Measurements from ENCODE around the gene TGM2.

TGM2 gene

GRCh38 chr20:38144974-38145728 lies 19.9 kb downstream of the TGM2 start:
- no peak for DNase-seq (ENCODE audit: low spot score)

DNA sequence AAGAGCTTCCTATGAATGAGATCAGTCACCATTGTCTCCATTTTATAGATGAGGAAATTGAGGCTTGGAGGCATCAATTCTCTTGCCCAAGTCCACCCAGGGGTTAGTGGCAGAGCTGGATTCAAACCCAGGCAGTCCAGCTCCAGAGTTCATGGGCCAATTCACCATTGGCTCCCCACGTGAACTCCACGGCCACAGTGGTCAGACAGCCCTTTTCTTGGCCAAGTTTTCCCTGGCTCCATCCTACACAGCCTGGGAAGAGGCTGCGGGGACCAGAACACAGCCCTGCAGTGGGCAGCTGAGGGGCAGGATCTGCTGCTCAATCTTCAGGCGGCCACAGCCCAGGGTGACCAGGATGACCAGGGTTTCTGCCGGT lies 20.5 kb downstream of the TGM2 start:
- DNase-seq (ENCODE audit: low spot score): no peak

DNA sequence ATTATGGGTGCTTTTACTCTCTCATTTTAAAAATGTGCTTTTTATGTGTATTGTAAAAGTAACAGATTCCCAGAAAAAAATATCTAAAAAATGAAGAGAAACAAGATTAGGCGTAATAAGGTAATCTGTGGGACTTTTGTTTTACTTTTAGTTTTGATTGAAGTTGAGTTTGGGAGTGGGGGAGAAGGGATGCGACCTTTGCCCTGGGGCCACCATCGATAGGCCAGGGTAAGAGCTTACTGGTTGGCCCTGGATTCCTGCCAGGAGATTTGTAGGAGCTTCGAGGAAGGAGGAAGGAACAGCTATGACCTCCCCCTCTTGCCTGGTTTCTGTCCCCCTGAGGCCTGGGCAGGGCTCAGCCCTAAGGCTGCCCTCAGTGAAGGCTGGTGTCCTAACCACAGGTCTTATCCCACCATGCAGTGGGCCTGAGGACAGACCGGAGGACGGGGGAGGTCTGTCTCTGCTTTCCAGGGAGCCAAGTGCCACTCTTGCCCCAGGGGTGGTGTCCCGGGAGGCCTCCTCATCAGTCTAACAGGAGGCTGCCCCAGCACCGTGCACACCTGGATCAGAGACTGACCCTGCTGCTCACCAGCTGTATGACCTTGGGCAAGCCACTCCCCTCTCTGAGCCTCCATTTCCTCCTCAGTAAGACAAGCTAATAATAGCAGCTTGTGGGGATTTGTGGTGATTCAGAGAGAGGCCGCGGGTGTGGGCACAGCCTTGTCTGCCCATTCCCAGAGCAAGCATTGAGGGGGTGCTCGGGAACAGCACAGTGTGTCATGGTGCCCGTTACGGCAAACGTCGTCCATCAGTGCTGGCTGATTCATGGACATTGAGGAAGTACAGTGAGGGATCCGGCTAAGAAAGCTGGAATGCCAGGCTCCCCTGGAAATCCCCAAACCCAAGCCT lies 21.2 kb downstream of the TGM2 start:
- no peak for DNase-seq (ENCODE audit: low spot score)

GRCh38 chr20:38143238-38143645 lies 21.8 kb downstream of the TGM2 start:
- DNase-seq (ENCODE audit: low spot score): no peak

- DNase-seq (ENCODE audit: low spot score): no peak
Observed at GRCh38 chr20:38141889-38142494, 23.1 kb downstream of the TGM2 start.

DNA sequence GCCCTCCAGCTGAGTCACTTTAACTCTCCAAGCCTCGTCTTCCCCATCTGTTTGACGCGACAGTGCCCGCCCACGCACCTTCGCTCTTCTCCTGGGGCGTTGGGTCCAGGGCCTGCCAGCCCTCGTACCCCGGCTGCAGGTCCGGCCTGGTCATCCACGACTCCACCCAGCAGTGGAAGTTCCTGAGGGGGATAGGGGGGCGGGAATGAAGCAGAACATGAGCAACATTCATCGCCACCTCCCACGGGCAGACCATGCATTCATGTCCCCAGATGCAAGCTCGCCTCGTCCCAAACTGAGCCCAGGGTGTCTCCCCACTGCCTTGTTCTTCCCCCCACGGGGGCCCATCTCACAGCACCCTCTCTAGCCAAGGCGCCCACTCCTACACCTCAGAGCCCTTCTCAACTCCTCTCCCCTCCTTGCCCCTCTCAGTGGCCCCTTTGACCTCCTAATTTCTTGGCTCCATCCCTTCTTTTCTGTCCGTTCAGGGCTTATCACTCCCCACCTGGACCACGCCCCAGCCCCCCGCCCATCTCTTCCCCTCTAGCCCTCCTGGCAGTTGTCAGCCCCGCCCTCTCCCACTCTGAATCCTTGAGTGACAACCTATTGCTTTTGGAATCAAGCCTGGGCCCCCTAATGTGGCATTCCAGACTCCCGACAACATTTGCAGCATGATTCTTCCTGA lies 23.7 kb downstream of the TGM2 start:
- DNase-seq (ENCODE audit: low spot score): no peak

DNA sequence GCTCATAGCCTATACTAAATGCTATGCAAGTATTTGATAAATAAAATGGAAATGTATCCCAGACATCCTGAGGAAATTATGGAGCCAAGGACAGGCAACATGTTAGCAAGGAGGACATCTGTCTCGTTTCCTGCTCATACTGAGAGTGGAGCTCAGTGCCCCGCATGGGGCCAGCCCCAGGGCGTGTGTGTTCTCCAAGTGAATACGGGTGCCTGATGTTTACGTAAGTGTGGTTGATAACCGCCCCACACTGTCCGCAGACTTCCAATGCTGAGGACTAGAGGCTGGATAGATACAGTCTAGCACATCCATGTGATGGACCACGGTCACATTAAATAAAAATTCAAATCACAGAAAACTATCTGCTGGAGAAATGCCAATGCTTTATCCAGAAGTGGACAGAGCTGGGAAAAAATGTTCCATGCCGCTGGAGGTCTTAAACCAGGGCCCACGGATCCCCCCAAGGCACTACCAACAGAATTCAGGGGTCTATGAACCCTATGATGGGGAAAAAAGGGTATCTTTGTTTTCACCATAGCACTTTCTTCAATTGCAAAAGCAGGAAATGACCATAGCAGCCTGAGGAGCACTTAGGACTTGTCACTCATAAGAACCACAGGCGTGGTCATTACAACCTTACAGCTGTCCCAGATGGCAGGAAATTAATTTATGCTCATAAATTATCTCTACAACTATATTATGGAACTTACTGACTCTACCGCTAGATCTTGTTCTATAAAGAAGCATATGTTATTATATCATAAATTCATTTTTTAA lies 24.9 kb downstream of the TGM2 start:
- DNase-seq (ENCODE audit: low spot score): no peak

GRCh38 chr20:38139156-38139912 lies 25.7 kb downstream of the TGM2 start:
- DNase-seq (ENCODE audit: low spot score): no peak

DNA sequence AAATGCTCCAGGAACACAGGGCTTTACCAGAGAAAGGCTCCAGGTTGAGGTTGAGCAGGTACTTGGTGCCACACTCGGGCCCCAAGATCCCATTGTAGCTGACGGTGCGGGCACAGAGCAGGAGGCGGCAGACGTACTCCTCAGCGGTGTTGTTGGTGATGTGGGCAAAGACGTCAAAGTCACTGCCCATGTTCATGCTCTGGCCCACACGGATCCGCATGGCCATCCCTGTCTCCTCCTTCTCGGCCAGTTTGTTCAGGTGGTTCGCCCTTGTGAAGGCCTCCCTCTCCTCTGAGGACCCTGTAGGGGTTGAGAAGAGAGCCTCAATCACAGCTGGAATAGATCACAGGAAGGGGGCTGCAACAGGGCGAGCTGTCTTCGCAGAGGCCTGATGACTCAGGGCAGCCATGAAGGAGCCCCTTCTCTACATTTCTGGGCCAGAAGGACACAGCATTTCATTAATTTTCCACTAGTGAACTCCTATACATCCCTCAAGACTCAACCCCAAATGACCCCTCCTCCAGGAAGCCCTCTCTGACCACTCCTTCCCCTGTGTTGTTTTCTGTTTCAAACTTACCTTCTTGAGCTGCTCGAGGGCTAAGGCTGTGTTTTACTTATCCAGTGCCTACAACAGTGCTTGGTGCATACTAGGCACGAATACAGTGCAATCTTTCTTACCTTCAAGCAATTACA lies 26.8 kb downstream of the TGM2 start:
- DNase-seq (ENCODE audit: low spot score): no peak

- no peak for DNase-seq (ENCODE audit: low spot score)
Observed at GRCh38 chr20:38137441-38138037, 27.5 kb downstream of the TGM2 start.

GRCh38 chr20:38136421-38137245 lies 28.4 kb downstream of the TGM2 start:
- no peak for DNase-seq (ENCODE audit: low spot score)

DNA sequence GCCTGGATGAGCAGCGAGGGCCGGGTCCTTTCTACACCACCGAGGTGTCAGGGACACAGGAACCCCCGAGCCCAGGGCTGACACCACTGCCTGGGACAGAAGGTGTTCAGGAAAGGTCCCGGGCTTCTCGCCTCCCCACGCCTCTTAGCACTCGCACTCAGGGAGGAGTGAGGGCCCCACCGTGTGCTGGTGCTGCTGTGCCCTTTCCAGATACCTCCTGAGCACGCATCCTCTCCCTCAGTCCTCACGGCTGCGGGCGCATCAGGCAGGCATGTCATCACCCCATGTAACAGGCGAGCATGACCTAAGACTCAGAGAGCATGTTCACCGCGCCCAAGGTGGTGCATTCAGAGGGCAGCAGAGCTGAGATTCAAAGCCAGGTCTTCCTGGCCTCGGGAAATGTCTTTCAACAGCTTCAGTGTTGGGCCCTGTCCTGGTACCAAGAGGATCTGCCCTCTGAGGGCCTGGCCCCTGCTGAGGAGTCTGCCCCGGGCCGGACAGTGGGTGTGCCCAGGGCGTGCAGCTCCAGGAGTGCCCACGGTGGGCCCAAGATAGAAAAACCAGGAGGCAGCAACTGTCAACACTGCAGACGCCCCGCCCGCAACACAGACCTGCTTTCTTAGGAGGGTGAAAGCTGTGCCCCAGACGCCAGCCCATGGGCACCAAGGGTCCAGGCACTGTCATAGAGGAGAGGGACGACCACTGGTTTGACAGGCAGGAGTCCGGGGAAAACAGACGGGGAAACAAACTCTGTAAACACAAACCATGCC lies 29.2 kb downstream of the TGM2 start:
- no peak for DNase-seq (ENCODE audit: low spot score)

GRCh38 chr20:38135271-38135650 lies 29.8 kb downstream of the TGM2 start:
- DNase-seq (ENCODE audit: low spot score): no peak

DNA sequence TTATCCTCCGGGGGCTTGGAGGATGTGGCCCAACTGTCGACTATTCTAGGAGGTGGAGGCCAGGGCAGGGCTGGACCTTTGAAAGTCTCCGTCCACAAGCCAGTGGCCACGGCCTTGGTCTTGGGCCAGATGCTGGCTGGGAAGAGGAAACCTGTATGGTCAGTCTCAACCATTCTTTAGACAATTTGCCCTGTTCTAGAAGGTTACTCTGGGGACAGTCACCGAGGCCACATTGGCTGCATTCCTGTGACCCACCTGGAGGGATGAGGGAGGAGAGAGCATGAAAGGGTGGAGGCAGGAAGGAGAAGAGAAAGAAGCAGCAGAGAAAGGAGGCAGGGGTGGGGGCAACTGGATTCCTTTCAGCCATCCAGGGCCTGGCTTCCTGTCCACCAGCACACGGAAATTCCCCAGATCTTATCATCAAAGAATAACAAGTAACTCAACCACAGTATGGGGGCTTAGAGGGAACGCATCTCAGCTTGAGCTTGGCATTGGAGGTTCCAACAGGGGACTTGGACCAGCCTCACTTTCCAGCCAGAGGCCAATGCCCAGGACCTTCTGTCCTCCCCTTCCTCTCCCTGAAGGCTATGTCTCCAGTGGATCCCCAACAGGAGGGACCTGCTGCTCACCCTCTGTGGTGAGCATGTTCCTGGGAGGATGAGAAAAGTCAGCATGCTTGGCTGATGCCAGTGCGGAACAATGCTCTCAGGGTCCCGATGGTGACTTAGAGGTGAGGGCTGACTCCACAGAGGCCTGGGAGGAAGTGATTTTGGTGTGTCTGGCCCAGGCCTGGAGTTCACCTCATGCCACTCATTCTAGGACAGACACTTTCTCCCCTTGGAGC lies 30.4 kb downstream of the TGM2 start:
- DNase-seq (ENCODE audit: low spot score): no peak

DNA sequence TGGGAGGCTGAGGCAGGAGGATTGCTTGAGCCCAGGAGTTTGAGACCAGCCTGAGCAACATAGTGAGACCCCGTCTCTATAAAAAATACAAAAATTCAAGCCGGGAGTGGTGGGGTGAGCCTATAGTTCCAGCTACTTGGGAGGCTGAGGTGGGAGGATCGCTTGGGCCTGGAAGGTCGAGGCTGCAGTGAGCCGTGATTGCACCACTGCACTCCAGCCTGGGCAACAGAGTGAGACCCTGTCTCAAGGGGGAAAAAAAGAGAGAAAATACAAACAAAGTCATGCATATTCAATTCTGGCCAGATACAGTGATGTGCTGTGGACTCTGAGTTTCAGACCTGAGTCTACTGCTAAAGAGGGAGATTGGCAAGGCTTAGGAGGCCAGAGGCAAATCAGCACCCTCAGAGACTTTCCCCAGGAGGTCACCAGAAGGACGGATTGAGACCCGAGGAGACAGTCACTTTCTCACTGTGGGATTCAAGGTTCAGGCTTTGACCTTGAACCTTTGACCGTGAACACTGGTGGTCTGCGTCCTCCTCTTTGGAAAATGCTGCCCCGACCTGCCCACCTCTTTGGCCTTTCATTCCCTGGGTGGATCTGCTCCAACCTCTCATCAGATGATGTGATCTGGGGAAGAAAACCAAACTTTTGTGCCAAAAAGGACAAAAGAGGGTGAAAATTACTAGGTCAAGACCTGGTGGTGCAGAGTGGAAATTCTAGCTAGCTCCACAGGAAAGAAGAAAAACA lies 31.2 kb downstream of the TGM2 start:
- no peak for DNase-seq (ENCODE audit: low spot score)

GRCh38 chr20:38132910-38133501 lies 32.1 kb downstream of the TGM2 start:
- no peak for DNase-seq (ENCODE audit: low spot score)

Measured in pons (tissue), 1 donor.